ENCODE measurements around the gene XXYLT1. TPM values are rescaled to one million over a fixed set of nuclear protein-coding genes. Genes with fewer than 3 reads are reported as not detected.

XXYLT1 gene
- total and polyA plus RNA-seq, 9 of the 15 experiments (the other 6 are each of a cell fraction or from before 2014, with no cell fraction given) = 1.9 to 18.9 (median 15.0) TPM

GRCh38 chr3:195149292-195150030 is 121.5 kb downstream of the XXYLT1 start (continued):
- TF ChIP-seq FOXP4 (CRISPR knock-in tag; IDR thresholded peaks at IDR 0.05; ENCODE audit: borderline replicate concordance) (no peak), ZNF407 (IDR thresholded peaks at IDR 0.05; ENCODE audit: low read depth) (no peak), RAD21 (CRISPR knock-in tag; conservative IDR thresholded peaks at IDR 0.05 in 1 of 2, IDR thresholded peaks at IDR 0.05 in 1 of 2) (no peak), TSC22D4 (tag; IDR thresholded peaks at IDR 0.05) (no peak), ZNF121 (CRISPR knock-in tag; conservative IDR thresholded peaks at IDR 0.05) (no peak), ZHX1 (conservative IDR thresholded peaks at IDR 0.05; ENCODE audit: low read length) (no peak), CTCFL (IDR thresholded peaks at IDR 0.05; ENCODE audit: borderline replicate concordance, insufficient read depth, low read depth, low read length, poor library complexity, severe bottlenecking) (no peak), SAFB2 (IDR thresholded peaks at IDR 0.05; ENCODE audit: borderline replicate concordance, low read depth, low read length, severe bottlenecking) (no peak), KLF13 (tag; IDR thresholded peaks at IDR 0.05; ENCODE audit: borderline replicate concordance, low read depth) (no peak), BRF1 (IDR thresholded peaks at IDR 0.05; ENCODE audit: borderline replicate concordance, extremely low read depth, insufficient read length) (no peak)

All from K562 (cell line).